Measurements from ENCODE around the gene NRDE2.

NRDE2 gene

GRCh38 chr14:90361865-90362557 is 30.3 kb upstream of the NRDE2 start:
- H3K9ac ChIP-seq (ENCODE audit: low read length in 5 of 5): no peak overlapping the region
- peaks cover 0 to 5% (median 0%) of the 10 kb centered on the region in 5 donors for H3K4me1 ChIP-seq (ENCODE audit: control insufficient read depth in 5 of 5, insufficient read depth in 5 of 5, low read length in 5 of 5)
- no peaks in the 10 kb centered on the region for H3K36me3 ChIP-seq (ENCODE audit: control insufficient read depth in 5 of 5, insufficient read depth in 5 of 5, low read length in 5 of 5)
- no peaks in the 10 kb centered on the region for H3K9me3 ChIP-seq (ENCODE audit: control insufficient read depth in 5 of 5, low read length in 5 of 5)
- H3K27me3 ChIP-seq (ENCODE audit: control insufficient read depth in 5 of 5, insufficient read depth in 4 of 5, low read length in 5 of 5): peaks cover 0 to 3% (median 0%) of the 10 kb centered on the region in 5 donors
- H3K4me3 ChIP-seq (ENCODE audit: low read depth in 1 of 5, low read length in 5 of 5): no peak overlapping the region
- no peak overlapping the region for H3K27ac ChIP-seq (ENCODE audit: low read depth, low read length)

- H3K4me3 ChIP-seq (ENCODE audit: low read depth in 1 of 5, low read length in 5 of 5): no peak overlapping the region
- no peaks in the 10 kb centered on the region for H3K9me3 ChIP-seq (ENCODE audit: control insufficient read depth in 5 of 5, low read length in 5 of 5)
- no peaks in the 10 kb centered on the region for H3K36me3 ChIP-seq (ENCODE audit: control insufficient read depth in 5 of 5, insufficient read depth in 5 of 5, low read length in 5 of 5)
- H3K27me3 ChIP-seq (ENCODE audit: control insufficient read depth in 5 of 5, insufficient read depth in 4 of 5, low read length in 5 of 5): peaks cover 0 to 5% (median 0%) of the 10 kb centered on the region in 5 donors
- H3K4me1 ChIP-seq (ENCODE audit: control insufficient read depth in 5 of 5, insufficient read depth in 5 of 5, low read length in 5 of 5): no peaks in the 10 kb centered on the region
- no peak overlapping the region for H3K9ac ChIP-seq (ENCODE audit: low read length in 5 of 5)
- no peak overlapping the region for H3K27ac ChIP-seq (ENCODE audit: low read depth, low read length)
Observed at GRCh38 chr14:90358359-90358758, 26.6 kb upstream of the NRDE2 start.

GRCh38 chr14:90356925-90357324 is 25.2 kb upstream of the NRDE2 start:
- Histone ChIP-seq H3K27me3 (ENCODE audit: control insufficient read depth in 5 of 5, insufficient read depth in 4 of 5, low read length in 5 of 5) (peaks cover 0 to 5% (median 0%) of the 10 kb centered on the region in 5 donors), H3K9ac (ENCODE audit: low read length in 5 of 5) (no peak overlapping the region), H3K4me1 (ENCODE audit: control insufficient read depth in 5 of 5, insufficient read depth in 5 of 5, low read length in 5 of 5) (no peaks in the 10 kb centered on the region), H3K9me3 (ENCODE audit: control insufficient read depth in 5 of 5, low read length in 5 of 5) (no peaks in the 10 kb centered on the region), H3K36me3 (ENCODE audit: control insufficient read depth in 5 of 5, insufficient read depth in 5 of 5, low read length in 5 of 5) (no peaks in the 10 kb centered on the region), H3K27ac (ENCODE audit: low read depth, low read length) (no peak overlapping the region), H3K4me3 (ENCODE audit: low read depth in 1 of 5, low read length in 5 of 5) (no peak overlapping the region)

GRCh38 chr14:90355540-90356518 is 24.1 kb upstream of the NRDE2 start:
- no peak overlapping the region for H3K4me3 ChIP-seq (ENCODE audit: low read depth in 1 of 5, low read length in 5 of 5)
- H3K9ac ChIP-seq (ENCODE audit: low read length in 5 of 5): no peak overlapping the region
- no peaks in the 10 kb centered on the region for H3K4me1 ChIP-seq (ENCODE audit: control insufficient read depth in 5 of 5, insufficient read depth in 5 of 5, low read length in 5 of 5)
- no peak overlapping the region for H3K27ac ChIP-seq (ENCODE audit: low read depth, low read length)
- no peaks in the 10 kb centered on the region for H3K9me3 ChIP-seq (ENCODE audit: control insufficient read depth in 5 of 5, low read length in 5 of 5)
- H3K36me3 ChIP-seq (ENCODE audit: control insufficient read depth in 5 of 5, insufficient read depth in 5 of 5, low read length in 5 of 5): no peaks in the 10 kb centered on the region
- peaks cover 0 to 7% (median 2%) of the 10 kb centered on the region in 5 donors for H3K27me3 ChIP-seq (ENCODE audit: control insufficient read depth in 5 of 5, insufficient read depth in 4 of 5, low read length in 5 of 5)

GRCh38 chr14:90354551-90355298 is 23.0 kb upstream of the NRDE2 start:
- no peak overlapping the region for H3K4me3 ChIP-seq (ENCODE audit: low read depth in 1 of 5, low read length in 5 of 5)
- no peaks in the 10 kb centered on the region for H3K9me3 ChIP-seq (ENCODE audit: control insufficient read depth in 5 of 5, low read length in 5 of 5)
- no peak overlapping the region for H3K27ac ChIP-seq (ENCODE audit: low read depth, low read length)

GRCh38 chr14:90349739-90350138 is 18.0 kb upstream of the NRDE2 start:
- H3K27ac ChIP-seq (ENCODE audit: low read depth, low read length): no peak overlapping the region
- H3K9ac ChIP-seq (ENCODE audit: low read length in 5 of 5): no peak overlapping the region

More at GRCh38 chr14:90354551-90355298, 23.0 kb upstream of the NRDE2 start:
- H3K9ac ChIP-seq (ENCODE audit: low read length in 5 of 5): no peak overlapping the region
- peaks cover 0 to 7% (median 2%) of the 10 kb centered on the region in 5 donors for H3K27me3 ChIP-seq (ENCODE audit: control insufficient read depth in 5 of 5, insufficient read depth in 4 of 5, low read length in 5 of 5)
- H3K4me1 ChIP-seq (ENCODE audit: control insufficient read depth in 5 of 5, insufficient read depth in 5 of 5, low read length in 5 of 5): no peaks in the 10 kb centered on the region
- H3K36me3 ChIP-seq (ENCODE audit: control insufficient read depth in 5 of 5, insufficient read depth in 5 of 5, low read length in 5 of 5): no peaks in the 10 kb centered on the region

GRCh38 chr14:90348270-90348669 is 16.5 kb upstream of the NRDE2 start:
- no peaks in the 10 kb centered on the region for H3K4me1 ChIP-seq (ENCODE audit: control insufficient read depth in 5 of 5, insufficient read depth in 5 of 5, low read length in 5 of 5)
- H3K27ac ChIP-seq (ENCODE audit: low read depth, low read length): no peak overlapping the region
- H3K9ac ChIP-seq (ENCODE audit: low read length in 5 of 5): no peak overlapping the region
- H3K27me3 ChIP-seq (ENCODE audit: control insufficient read depth in 5 of 5, insufficient read depth in 4 of 5, low read length in 5 of 5): peaks cover 0 to 4% (median 0%) of the 10 kb centered on the region in 5 donors
- H3K36me3 ChIP-seq (ENCODE audit: control insufficient read depth in 5 of 5, insufficient read depth in 5 of 5, low read length in 5 of 5): no peaks in the 10 kb centered on the region
- H3K4me3 ChIP-seq (ENCODE audit: low read depth in 1 of 5, low read length in 5 of 5): no peak overlapping the region
- no peaks in the 10 kb centered on the region for H3K9me3 ChIP-seq (ENCODE audit: control insufficient read depth in 5 of 5, low read length in 5 of 5)

More at GRCh38 chr14:90349739-90350138, 18.0 kb upstream of the NRDE2 start:
- Histone ChIP-seq H3K27me3 (ENCODE audit: control insufficient read depth in 5 of 5, insufficient read depth in 4 of 5, low read length in 5 of 5) (peaks cover 0 to 6% (median 0%) of the 10 kb centered on the region in 5 donors), H3K4me3 (ENCODE audit: low read depth in 1 of 5, low read length in 5 of 5) (no peak overlapping the region), H3K4me1 (ENCODE audit: control insufficient read depth in 5 of 5, insufficient read depth in 5 of 5, low read length in 5 of 5) (no peaks in the 10 kb centered on the region), H3K9me3 (ENCODE audit: control insufficient read depth in 5 of 5, low read length in 5 of 5) (no peaks in the 10 kb centered on the region), H3K36me3 (ENCODE audit: control insufficient read depth in 5 of 5, insufficient read depth in 5 of 5, low read length in 5 of 5) (no peaks in the 10 kb centered on the region)

GRCh38 chr14:90345239-90345557 is 13.5 kb upstream of the NRDE2 start:
- Histone ChIP-seq H3K4me1 (ENCODE audit: control insufficient read depth in 5 of 5, insufficient read depth in 5 of 5, low read length in 5 of 5) (peaks cover 0 to 3% (median 0%) of the 10 kb centered on the region in 5 donors), H3K4me3 (ENCODE audit: low read depth in 1 of 5, low read length in 5 of 5) (no peak overlapping the region), H3K36me3 (ENCODE audit: control insufficient read depth in 5 of 5, insufficient read depth in 5 of 5, low read length in 5 of 5) (no peaks in the 10 kb centered on the region), H3K9me3 (ENCODE audit: control insufficient read depth in 5 of 5, low read length in 5 of 5) (no peaks in the 10 kb centered on the region), H3K9ac (ENCODE audit: low read length in 5 of 5) (no peak overlapping the region), H3K27me3 (ENCODE audit: control insufficient read depth in 5 of 5, insufficient read depth in 4 of 5, low read length in 5 of 5) (peaks cover 0 to 2% (median 0%) of the 10 kb centered on the region in 5 donors), H3K27ac (ENCODE audit: low read depth, low read length) (no peak overlapping the region)

GRCh38 chr14:90344331-90345238 is 12.8 kb upstream of the NRDE2 start:
- H3K4me1 ChIP-seq (ENCODE audit: control insufficient read depth in 5 of 5, insufficient read depth in 5 of 5, low read length in 5 of 5): peaks cover 0 to 3% (median 0%) of the 10 kb centered on the region in 5 donors
- no peaks in the 10 kb centered on the region for H3K9me3 ChIP-seq (ENCODE audit: control insufficient read depth in 5 of 5, low read length in 5 of 5)
- H3K36me3 ChIP-seq (ENCODE audit: control insufficient read depth in 5 of 5, insufficient read depth in 5 of 5, low read length in 5 of 5): no peaks in the 10 kb centered on the region
- H3K27me3 ChIP-seq (ENCODE audit: control insufficient read depth in 5 of 5, insufficient read depth in 4 of 5, low read length in 5 of 5): peaks cover 0 to 3% (median 0%) of the 10 kb centered on the region in 5 donors
- no peak overlapping the region for H3K27ac ChIP-seq (ENCODE audit: low read depth, low read length)
- no peak overlapping the region for H3K9ac ChIP-seq (ENCODE audit: low read length in 5 of 5)
- H3K4me3 ChIP-seq (ENCODE audit: low read depth in 1 of 5, low read length in 5 of 5): no peak overlapping the region

All from subcutaneous abdominal adipose tissue (tissue), 5 donors.